22Rv1 (cell line): ENCODE data around the gene DHX16.

Source experiments
- H3K27ac ChIP-seq: fragments of 450-650 bp; 2 replicates; pipeline ENCODE4 v1.5.1; 2017
- ZFX ChIP-seq: fragments of 450-650 bp; IDR thresholded peaks from 2 replicates; pipeline ENCODE4 v1.6.1; 2017; ENCODE audit warnings: antibody characterized with exemption, borderline replicate concordance
- TF ChIP-seq, protein P1 (sequence below): fragments of 450-650 bp; IDR thresholded peaks from 2 replicates; pipeline ENCODE4 v1.5.1; 2017; ENCODE audit warnings: mild to moderate bottlenecking

The DHX16 gene

DNA sequence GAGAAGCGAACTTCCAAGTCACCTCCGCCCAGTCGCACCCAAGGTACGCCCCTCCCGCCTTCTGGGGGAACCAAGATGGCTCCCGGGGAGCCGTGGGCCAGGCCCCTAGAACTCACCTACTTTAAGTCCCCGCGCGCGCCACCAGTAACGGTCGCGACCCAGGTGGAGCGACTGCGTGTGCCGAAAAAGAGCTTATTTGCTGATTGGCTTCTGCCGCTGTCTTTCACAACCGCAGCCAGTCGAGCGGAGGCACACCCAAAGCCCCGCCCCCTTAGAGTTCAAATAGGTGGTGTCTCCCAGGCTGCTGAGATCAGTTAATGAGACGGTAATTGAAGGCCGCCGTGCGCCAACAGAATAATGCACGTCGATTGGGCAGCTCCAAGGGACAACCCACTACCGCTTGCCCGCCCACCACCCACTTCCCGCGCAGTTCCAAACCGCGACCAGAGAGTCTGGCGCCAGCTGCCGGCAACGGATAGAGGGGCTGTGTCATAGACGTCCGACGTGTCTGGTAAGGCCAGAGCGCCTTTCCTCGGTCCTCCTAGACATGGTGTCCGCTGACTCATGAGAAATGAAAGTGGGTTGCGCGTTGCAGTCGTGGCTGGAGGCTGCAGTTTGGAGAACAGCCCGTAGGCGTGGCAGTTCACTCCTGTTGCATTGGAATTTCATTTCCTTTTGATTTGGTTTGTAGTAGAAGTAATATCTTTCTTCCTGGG, 44.5 kb upstream of the DHX16 start, which contains the start of gene MDC1:
Gene MDC1, minus strand, starts transcription at position 153 of the 716 bp plus-strand sequence. CDS start 2,106 bp downstream, outside the sequence.
- peak within 1 kb of the TSS; percentile 97 for H3K27ac ChIP-seq

DNA sequence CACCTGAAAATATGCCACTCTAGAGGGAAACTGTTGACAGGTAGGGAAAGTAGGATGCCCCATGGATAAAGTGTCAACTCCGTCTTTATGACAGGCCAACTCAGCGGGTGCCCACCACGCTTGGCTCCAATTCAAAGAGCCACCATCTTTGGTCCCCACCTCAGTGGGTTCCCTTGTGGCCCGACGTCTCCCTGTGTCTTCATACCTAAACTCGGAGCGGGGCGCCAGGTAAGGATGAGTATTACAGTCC, 44.0 kb upstream of the DHX16 start:
- peak overlapping the region; percentile 97 for H3K27ac ChIP-seq
- TF ChIP-seq ZFX, result no peak
- TF ChIP-seq, protein P1, sequence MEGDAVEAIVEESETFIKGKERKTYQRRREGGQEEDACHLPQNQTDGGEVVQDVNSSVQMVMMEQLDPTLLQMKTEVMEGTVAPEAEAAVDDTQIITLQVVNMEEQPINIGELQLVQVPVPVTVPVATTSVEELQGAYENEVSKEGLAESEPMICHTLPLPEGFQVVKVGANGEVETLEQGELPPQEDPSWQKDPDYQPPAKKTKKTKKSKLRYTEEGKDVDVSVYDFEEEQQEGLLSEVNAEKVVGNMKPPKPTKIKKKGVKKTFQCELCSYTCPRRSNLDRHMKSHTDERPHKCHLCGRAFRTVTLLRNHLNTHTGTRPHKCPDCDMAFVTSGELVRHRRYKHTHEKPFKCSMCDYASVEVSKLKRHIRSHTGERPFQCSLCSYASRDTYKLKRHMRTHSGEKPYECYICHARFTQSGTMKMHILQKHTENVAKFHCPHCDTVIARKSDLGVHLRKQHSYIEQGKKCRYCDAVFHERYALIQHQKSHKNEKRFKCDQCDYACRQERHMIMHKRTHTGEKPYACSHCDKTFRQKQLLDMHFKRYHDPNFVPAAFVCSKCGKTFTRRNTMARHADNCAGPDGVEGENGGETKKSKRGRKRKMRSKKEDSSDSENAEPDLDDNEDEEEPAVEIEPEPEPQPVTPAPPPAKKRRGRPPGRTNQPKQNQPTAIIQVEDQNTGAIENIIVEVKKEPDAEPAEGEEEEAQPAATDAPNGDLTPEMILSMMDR, result no peak

More for the DNA sequence above, 44.5 kb upstream of the DHX16 start, which contains the start of gene MDC1:
- TF ChIP-seq ZFX, result no peak
- TF ChIP-seq, protein P1, result no peak

DNA sequence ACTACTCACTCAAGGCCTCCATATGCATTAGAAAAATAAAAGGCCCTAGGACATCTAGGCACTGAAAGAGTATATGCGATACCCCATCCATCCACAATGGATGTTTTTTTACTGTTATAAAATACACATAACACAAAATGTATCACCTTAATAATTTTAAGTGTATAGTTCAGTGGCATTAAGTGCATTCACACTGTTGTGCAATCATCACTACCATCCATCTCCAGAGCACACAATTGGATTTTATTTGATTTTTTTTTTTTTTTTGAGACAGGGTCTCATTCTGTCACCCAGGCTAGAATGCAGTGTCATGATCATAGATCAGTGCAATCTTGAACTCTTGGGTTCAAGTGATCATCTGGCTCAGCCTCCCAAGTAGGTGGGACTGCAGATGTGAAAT, 41.5 kb upstream of the DHX16 start:
- H3K27ac ChIP-seq, result no peak overlapping the region
- TF ChIP-seq, protein P1, result no peak
- TF ChIP-seq ZFX, result no peak

DNA sequence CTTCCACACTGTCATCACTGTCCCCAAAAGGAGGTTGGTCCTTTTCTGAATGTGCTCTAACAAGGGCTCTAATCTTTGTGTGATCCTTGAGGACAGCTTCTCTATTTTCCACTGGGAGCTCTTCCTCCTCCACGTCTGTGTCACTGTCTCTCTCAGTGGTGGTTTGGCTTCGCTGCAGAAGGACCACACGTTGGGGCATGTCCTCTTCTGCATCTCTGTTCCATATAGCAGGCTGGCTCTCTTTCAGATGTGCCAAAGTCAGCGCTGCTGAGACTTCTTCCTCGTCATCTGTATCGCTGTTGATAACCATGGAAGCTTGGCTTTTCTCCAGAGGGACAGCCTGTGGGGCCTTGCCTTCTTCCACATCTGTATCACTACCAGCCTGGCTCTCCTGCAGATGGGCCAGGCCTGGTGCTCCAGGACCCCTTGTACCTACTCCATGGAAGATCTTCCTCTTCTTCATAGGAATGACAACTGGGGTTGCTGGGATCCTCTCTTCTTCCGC, 39.7 kb upstream of the DHX16 start:
- no peak overlapping the region for H3K27ac ChIP-seq
- TF ChIP-seq, protein P1, result no peak
- TF ChIP-seq ZFX, result no peak

DNA sequence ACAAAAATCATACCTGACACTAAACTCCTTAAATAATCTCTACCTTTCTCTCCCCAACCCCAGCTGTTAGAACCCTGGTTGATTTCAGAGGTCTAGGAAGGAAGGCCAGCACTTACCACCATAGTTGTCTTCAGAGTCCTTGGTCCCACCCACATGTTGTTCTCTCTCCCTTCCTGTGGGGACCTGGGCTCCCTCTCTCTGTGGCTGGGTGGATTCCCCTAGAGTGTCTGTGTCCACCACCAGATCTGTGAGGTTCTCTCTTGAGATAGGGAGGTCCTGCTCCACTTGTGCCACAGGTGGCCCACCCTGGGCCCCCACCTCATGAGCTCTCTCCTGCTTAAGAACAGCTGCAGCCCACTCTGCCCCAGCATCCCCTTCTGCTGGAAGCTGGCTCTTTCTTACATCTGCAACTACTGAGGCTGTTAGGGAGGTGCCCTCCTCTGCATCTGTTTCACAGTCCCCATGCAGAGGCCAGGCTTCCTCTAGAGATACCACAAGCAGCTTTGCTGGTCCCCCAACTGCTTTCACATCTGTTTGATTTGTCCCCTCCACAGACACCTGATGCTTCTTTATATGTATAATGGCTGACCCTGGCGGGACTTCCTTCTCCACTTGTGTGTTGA, 39.1 kb upstream of the DHX16 start:
- H3K27ac ChIP-seq, result no peak overlapping the region
- TF ChIP-seq, protein P1, result no peak
- TF ChIP-seq ZFX, result no peak

DNA sequence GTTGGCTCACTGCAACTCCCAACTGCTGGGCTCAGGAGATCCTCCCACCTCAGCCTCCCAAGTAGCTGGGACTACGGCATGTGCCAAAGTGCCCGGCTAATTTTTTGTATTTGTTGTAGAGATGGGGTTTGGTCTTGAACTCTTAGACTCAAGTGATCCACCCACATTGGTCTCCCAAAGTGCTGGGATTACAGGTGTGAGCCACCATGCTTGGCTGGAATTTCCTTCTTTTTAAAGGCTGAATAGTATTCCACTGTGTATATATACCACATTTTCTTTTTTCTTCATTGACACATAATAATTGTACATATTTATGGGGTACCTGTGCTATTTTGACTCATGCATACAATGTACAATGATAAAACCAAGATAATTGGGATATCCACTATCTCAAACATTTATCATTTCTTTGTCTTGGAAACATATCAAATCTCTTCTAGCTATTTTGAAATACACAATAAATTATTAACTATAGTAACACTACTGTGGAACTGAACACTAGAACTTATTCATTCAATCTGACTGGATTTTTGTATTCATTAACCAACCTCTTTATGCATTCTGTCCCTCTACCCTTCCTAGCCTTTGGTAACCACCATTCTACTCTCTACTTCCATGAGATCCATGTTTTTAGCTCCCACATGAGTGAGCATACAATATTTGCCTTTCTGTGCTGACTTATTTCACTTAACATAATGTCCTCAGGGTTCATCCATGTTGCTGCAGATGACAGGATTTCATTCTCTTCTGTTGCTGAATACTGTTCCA, 36.5 kb upstream of the DHX16 start:
- TF ChIP-seq ZFX, result no peak
- TF ChIP-seq, protein P1, result no peak
- peak overlapping the region; percentile 60 for H3K27ac ChIP-seq
